ENCODE measurements around the gene SCNN1A.
"Not testable (repeated sequence)": the region's sequence is repeated elsewhere in the genome, so short reads cannot be mapped to it uniquely, and the experiment has no call there.

The SCNN1A gene

DNA sequence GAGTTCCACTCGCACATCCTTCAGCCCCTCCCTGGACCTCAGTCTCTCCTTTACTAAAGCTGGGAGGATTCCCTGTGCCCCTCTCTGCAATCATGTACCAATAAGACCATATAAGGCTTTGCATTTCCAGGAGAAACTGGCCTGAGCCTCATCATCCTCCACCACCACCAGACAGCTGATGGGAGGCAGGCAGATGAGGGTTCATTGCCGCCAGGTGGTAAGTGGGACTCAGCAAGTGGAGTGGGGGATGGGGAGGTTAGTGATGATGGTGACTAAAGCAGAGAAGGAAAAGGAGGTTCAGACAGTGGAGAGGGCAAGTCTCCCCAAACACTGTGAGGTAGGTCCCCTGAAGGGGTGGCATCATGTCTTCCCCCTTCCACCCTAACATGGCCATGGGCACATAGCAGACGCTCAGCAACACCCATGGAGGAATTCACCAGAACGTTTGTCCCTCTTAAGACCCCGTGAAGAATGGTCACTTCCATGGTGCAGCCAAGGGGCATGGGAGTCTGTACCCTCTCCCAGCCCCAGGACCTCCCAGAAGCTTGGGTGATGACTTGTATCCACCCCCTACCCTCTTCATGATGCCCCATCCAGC is 29.0 kb downstream of the SCNN1A start:
- no peak for DNase-seq

DNA sequence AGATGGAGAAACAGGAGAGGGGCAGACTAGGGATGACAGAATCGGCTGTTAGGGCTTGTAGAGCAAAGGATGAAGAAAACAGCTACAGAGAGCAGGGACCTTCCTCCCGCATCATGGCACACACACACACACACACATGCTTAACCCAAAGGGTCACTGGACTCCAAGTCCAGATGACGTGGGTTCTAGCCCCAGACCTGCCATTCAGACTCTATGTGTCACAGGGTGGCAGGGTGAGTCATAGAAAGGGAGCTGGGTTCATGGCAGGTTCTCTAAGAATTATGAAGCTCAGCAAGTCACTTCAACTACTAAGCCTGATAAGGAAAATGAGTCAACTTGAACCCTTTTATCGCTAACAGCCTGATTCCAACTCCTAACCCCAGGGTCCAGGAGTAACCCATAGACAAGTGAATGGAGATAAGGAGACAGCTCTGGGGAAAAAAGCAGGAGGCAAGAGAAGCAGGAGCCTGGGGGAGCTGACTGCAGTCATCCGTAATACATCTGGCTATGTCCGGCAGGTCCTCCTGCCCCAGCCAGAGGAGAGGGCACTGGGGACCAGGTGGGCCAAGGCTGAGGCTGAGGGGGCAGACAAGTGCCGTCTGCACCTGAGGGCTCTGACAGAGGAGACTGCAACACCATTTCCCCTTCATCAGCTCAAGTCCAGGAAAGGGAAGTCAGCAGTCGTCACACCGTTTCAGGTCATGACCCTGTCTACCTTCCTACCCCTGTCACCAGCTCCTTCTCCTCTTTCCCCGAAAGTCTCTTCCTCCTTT is 29.9 kb downstream of the SCNN1A start:
- DNase-seq: peak; percentile 44

DNA sequence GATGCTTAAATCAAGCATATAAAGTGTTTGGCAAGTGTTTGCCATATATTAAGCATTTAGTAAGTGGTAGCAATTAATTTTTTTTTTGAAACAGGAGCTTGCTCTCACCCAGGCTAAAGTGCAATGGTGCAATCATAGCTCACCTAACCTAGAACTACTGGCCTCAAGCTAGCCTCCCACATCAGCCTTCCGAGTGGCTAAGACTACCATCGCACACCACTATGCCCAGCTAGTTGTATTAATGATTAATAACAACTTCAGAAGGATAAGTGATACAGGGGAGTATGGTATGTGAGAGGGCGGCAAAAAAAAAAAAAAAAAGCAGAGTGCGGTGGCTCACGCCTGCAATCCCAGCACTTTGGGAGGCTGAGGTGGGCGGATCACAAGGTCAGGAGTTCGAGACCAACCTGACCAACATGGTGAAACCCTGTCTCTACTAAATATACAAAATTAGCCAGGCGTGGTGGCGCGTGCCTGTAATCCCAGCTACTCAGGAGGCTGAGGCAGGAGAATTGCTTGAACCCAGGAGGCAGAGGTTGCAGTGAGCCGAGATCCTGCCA is 31.2 kb downstream of the SCNN1A start:
- not testable (repeated sequence) for DNase-seq

DNA sequence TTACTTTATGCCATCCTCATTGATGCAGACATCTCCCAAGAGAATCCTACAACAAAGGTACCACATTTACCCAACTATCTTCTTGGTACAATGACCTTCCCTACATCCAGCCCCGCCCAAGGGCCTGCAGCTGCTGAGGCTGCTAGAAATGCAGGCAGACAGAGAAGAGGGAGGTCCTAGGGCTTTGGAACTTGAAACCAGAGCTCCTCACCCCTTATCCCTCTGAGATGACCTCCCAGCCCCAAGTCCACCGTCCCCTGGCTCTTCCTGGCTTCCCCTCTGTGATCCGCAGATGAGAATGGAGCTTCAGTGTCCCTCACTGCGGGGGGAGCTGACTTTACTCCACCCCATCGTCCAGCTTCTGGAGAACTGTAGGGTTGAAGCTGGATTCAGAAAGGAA is 31.8 kb downstream of the SCNN1A start:
- no peak for DNase-seq

DNA sequence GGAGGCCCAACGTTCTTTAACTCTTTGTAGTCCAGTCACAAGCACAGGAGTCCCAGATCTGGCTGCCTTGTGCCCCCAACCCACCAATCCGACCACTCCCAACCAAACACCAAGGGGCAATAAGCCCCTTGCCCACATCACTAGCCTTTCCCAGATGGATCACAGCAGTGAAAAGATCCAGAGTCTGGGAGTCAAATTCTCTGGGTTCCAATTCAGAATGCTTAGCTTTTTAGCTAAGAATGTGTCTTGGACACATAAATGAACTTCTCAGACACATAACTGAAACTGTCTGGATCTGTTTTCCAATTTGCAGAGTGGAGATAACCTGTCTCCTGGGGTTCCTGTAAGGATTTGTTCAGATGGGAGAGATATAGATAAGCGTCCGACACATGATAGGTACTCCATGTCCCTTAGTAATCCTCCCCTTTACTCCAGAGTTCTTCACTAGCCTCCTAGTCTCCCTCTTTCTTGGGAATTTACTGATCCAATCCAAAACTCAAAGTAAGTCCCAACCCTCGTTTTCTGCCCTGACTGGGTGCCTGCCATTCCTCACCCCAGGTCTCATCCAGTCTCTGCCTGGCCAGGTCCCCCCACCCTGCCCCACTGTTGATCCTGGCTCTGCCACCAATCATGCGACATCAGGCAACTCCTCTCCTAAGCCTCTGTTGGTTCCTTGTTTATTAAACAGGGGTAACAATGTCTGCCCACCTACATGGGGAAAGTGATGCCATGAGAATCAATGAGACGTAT is 33.0 kb downstream of the SCNN1A start:
- no peak for DNase-seq

DNA sequence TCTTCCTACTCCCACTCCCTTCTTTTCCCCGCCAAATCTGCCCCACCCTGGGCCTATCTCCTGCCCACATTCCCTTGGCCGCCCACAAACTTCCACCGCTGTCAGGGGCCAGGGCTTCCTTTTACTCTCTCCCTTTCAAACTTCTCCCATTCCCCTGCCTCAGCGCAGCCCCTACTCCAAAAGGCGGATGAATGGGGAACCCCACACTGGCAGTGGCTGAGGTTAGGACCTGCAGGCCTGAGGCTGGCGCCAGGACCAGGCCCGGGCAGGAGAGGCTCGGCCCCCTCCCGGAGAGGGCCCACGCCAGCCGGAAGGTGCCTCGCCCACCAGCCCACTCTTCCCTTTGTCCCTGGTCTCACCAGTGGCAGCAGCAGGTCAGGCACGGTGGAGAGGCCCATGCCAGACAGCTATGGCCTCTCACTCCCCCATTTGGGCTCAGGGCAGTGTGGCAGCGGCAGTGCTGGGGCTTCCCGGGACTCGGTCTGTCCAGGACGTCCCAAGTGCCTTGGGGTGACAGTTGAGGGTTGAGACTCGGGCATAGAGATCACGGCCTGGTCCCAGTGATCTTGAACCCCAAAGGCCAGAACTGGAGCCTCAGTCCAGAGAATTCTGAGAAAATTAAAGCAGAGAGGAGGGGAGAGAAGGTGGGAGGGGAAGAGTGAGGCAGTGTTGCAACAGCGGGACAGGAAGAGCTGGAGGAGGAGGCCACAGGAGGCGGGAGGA is 33.8 kb downstream of the SCNN1A start, which contains the start of gene TNFRSF1A:
TNFRSF1A (minus strand) TSS at position 660 of the 723 bp plus-strand sequence; CDS start at position 398, 262 bp downstream.
- DNase-seq: peak; percentile 29

DNA sequence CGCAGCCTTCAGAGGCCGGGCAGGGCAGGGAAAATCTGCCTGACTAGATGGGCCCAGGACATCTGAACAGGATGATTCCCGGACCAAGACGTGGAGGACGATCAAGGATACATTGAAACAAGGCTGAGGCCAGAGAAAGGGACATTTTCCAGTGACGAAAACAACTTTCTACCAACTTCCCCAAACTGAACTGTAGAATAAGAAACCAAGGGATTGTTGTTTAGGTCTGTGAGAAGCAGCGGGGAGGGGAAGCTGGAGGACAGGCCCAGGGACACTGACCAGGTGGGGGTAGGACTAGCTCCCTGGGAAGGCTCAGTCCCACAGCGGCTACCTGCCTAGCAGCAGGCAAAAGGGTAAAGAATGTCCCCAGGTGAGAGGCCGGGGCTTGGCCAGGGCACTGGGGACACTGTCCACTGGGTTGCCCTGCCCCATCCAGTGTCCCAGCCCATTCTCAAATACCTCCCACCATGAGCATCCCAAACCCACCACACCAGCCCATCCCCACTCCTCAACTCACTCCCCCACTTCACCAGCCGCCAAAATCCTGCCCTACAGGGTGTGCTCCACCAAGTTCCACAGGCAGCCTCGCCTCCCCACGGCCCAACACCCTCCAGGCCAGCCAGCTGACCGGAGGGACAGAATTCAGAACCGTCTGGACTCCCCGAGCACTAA is 34.5 kb downstream of the SCNN1A start:
- DNase-seq: no peak

DNA sequence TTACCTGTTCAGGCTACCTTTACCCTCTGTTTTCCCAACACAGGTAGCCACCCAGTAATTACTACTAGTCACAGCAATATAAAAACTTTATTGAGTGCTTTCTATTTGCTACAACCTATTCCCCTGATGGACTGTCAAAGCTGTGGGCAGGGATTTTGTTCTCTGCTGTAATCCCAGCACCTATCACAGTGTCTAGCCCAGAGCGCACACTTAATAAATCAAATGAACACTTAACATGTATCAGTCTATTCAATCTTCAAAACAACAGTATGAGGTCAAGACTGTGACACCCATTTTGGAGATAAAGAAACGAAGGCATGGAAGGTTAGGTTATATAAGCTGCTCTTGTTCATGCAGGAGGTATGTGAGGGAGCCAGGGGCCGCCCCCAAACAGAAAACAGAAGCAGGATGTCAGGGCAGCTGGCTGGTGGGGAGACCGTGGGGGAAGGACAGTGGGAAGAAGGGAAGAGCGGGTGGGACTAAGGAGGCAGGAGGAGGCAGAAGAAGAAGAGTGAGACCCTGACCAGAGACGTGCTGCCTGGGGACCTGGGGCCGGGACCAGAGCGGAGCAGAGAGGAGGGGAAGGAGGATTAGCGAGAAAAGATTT is 35.2 kb downstream of the SCNN1A start:
- DNase-seq: no peak

GRCh38 chr12:6338955-6339354 is 36.4 kb downstream of the SCNN1A start:
- no peak for DNase-seq

- not testable (repeated sequence) for DNase-seq
Observed at GRCh38 chr12:6338536-6338935, 36.8 kb downstream of the SCNN1A start.

DNA sequence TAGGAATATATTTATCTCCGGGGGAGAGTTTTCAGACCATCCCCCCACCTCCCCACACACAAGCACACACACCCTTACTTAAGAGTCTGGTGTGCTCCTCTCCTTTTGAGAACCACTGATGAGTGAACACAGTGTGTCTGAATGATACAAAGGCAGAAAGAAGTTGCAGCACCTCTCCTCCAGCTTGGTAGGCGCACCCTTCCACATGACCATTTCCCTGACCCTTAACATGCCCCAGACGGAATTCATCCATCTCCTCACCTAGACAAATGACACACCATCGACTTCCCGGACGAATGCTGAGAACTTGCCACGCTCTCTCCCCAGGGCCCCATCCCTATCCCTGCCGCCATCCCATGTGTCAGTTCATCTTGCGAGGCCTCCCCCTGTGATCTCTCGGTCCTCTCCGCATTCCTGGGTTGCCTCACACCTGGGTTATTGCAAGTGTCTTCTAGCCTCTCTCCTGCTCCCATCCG is 37.4 kb downstream of the SCNN1A start:
- DNase-seq: no peak

GRCh38 chr12:6336889-6337853 is 38.2 kb downstream of the SCNN1A start:
- peak; percentile 27 for DNase-seq

- DNase-seq: peak; percentile 42
Observed at GRCh38 chr12:6336079-6336888, 39.1 kb downstream of the SCNN1A start.

GRCh38 chr12:6335451-6336078 is 39.8 kb downstream of the SCNN1A start:
- DNase-seq: peak; percentile 78

GRCh38 chr12:6334940-6335450 is 40.4 kb downstream of the SCNN1A start:
- no peak for DNase-seq

- no peak for DNase-seq
Observed at GRCh38 chr12:6334359-6334758, 41.0 kb downstream of the SCNN1A start.

GRCh38 chr12:6333566-6333965 is 41.8 kb downstream of the SCNN1A start:
- DNase-seq: no peak

DNA sequence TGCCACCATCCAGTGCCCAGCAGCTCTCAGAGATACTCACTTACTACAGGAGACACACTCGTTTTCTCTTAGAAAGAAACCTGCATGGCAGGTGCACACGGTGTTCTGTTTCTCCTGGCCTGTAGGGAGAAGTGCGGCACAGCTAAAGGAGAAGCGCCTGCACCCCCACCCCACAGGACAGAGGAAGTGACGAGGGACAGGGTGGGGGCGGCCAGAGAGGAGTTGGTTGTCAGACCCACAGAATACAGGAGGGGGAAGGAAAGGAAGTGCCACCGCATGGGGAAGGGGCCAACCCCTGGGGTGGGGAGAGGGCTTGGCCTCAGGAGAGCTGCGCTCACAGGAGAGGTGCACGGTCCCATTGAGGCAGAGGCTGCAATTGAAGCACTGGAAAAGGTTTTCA is 42.3 kb downstream of the SCNN1A start:
- no peak for DNase-seq

- DNase-seq: no peak
Observed at GRCh38 chr12:6332459-6332858, 42.9 kb downstream of the SCNN1A start.
